ENCODE data around the gene IL10RB.

GRCh38 chr21:33261635-33262034, 4.5 kb upstream of the IL10RB start:
- TF ChIP-seq KDM1A (IDR thresholded peaks at IDR 0.05; ENCODE audit: low read depth) (no peak), SMC3 (IDR thresholded peaks at IDR 0.05) (no peak), JUNB (IDR thresholded peaks at IDR 0.05) (no peak), CTCF (IDR thresholded peaks at IDR 0.05) (no peak), EP300 (IDR thresholded peaks at IDR 0.05) (no peak)

Measured in A549 (cell line).